Duodenal mucosa (tissue), 2 donors: ENCODE results near the gene OR4D11.
"Not testable (repeated sequence)": the region's sequence is repeated elsewhere in the genome, so short reads cannot be mapped to it uniquely, and the experiment has no call there.

Experiments used
- H3K27ac ChIP-seq: one replicate; pipeline ENCODE4 v1.7.0; 2013; ENCODE audit warnings: low read depth, low read length
- H3K27me3 ChIP-seq, 2 donors: one replicate each; pipeline ENCODE4 v1.7.0; 2013; ENCODE audit warnings: low read length in 2 of 2, control low read depth in 1 of 2; ENCODE audit not compliant: insufficient read depth in 2 of 2, control insufficient read depth in 1 of 2
- H3K36me3 ChIP-seq, 2 donors: one replicate each; pipeline ENCODE4 v1.7.0; 2013; ENCODE audit warnings: low read length in 2 of 2, control low read depth in 1 of 2; ENCODE audit not compliant: insufficient read depth in 2 of 2, control insufficient read depth in 1 of 2
- H3K4me1 ChIP-seq, 2 donors: one replicate each; pipeline ENCODE4 v1.7.0; 2013; ENCODE audit warnings: low read length in 2 of 2, control low read depth in 1 of 2; ENCODE audit not compliant: insufficient read depth in 2 of 2, control insufficient read depth in 1 of 2
- H3K4me3 ChIP-seq, 2 donors: one replicate each; pipeline ENCODE4 v1.7.0; 2013; ENCODE audit warnings: low read length in 2 of 2, low read depth in 1 of 2
- H3K9ac ChIP-seq, 2 donors: one replicate each; pipeline ENCODE4 v1.7.0; 2013; ENCODE audit warnings: low read length in 2 of 2, low read depth in 1 of 2
- H3K9me3 ChIP-seq, 2 donors: one replicate each; pipeline ENCODE4 v1.7.0; 2013; ENCODE audit warnings: low read length in 2 of 2, control low read depth in 1 of 2; ENCODE audit not compliant: control insufficient read depth in 1 of 2

Gene OR4D11

GRCh38 chr11:59511675-59512074, 8.3 kb downstream of the OR4D11 start:
- no peak overlapping the region for H3K27ac ChIP-seq
- H3K4me1 ChIP-seq, result peaks cover 0 to 3% of the 10 kb centered on the region in 2 donors
- no peaks in the 10 kb centered on the region for H3K9me3 ChIP-seq
- no peaks in the 10 kb centered on the region for H3K36me3 ChIP-seq
- H3K4me3 ChIP-seq, result no peak overlapping the region
- no peak overlapping the region for H3K9ac ChIP-seq
- no peaks in the 10 kb centered on the region for H3K27me3 ChIP-seq

- not testable (repeated sequence) for H3K36me3 ChIP-seq, H3K27me3 ChIP-seq
Observed at GRCh38 chr11:59520139-59520538, 16.8 kb downstream of the OR4D11 start.

GRCh38 chr11:59520741-59521140, 17.4 kb downstream of the OR4D11 start:
- no peak overlapping the region for H3K9ac ChIP-seq
- H3K4me1 ChIP-seq, result no peaks in the 10 kb centered on the region
- H3K27me3 ChIP-seq, result peaks cover 0 to 4% of the 10 kb centered on the region in 2 donors
- no peaks in the 10 kb centered on the region for H3K36me3 ChIP-seq
- no peak overlapping the region for H3K27ac ChIP-seq
- H3K4me3 ChIP-seq, result no peak overlapping the region
- H3K9me3 ChIP-seq, result no peaks in the 10 kb centered on the region

More at GRCh38 chr11:59520139-59520538, 16.8 kb downstream of the OR4D11 start:
- not testable (repeated sequence) for H3K4me1 ChIP-seq, H3K9ac ChIP-seq, H3K9me3 ChIP-seq, H3K27ac ChIP-seq, H3K4me3 ChIP-seq

- Histone ChIP-seq H3K36me3 (no peaks in the 10 kb centered on the region), H3K4me1 (no peaks in the 10 kb centered on the region), H3K9ac (no peak overlapping the region), H3K27me3 (peaks cover 0 to 4% of the 10 kb centered on the region in 2 donors), H3K9me3 (no peaks in the 10 kb centered on the region), H3K27ac (no peak overlapping the region), H3K4me3 (no peak overlapping the region)
Observed at GRCh38 chr11:59523541-59523940, 20.2 kb downstream of the OR4D11 start.

- H3K4me3 ChIP-seq, result no peak overlapping the region
- H3K27ac ChIP-seq, result no peak overlapping the region
- no peak overlapping the region for H3K9ac ChIP-seq
- no peaks in the 10 kb centered on the region for H3K36me3 ChIP-seq
- H3K9me3 ChIP-seq, result no peaks in the 10 kb centered on the region
- no peaks in the 10 kb centered on the region for H3K27me3 ChIP-seq
- no peaks in the 10 kb centered on the region for H3K4me1 ChIP-seq
Observed at GRCh38 chr11:59528711-59529110, 25.3 kb downstream of the OR4D11 start.

- H3K9ac ChIP-seq, result no peak overlapping the region
- no peaks in the 10 kb centered on the region for H3K9me3 ChIP-seq
- H3K27ac ChIP-seq, result no peak overlapping the region
- H3K27me3 ChIP-seq, result no peaks in the 10 kb centered on the region
- no peak overlapping the region for H3K4me3 ChIP-seq
- H3K4me1 ChIP-seq, result peaks cover 0 to 5% of the 10 kb centered on the region in 2 donors
- H3K36me3 ChIP-seq, result no peaks in the 10 kb centered on the region
Observed at GRCh38 chr11:59532620-59533019, 29.2 kb downstream of the OR4D11 start.

- Histone ChIP-seq H3K4me3 (no peak overlapping the region), H3K9me3 (no peaks in the 10 kb centered on the region), H3K9ac (no peak overlapping the region), H3K27ac (no peak overlapping the region), H3K4me1 (peaks cover 0 to 8% of the 10 kb centered on the region in 2 donors), H3K36me3 (no peaks in the 10 kb centered on the region), H3K27me3 (no peaks in the 10 kb centered on the region)
Observed at GRCh38 chr11:59534676-59535075, 31.3 kb downstream of the OR4D11 start.

- Histone ChIP-seq H3K27ac (no peak overlapping the region), H3K4me1 (peaks cover 0 to 4% of the 10 kb centered on the region in 2 donors), H3K27me3 (no peaks in the 10 kb centered on the region), H3K9me3 (no peaks in the 10 kb centered on the region), H3K36me3 (no peaks in the 10 kb centered on the region), H3K9ac (no peak overlapping the region), H3K4me3 (no peak overlapping the region)
Observed at GRCh38 chr11:59542142-59542810, 38.9 kb downstream of the OR4D11 start.

- H3K4me3 ChIP-seq, H3K4me1 ChIP-seq, H3K36me3 ChIP-seq, H3K9me3 ChIP-seq, H3K27me3 ChIP-seq, H3K27ac ChIP-seq, H3K9ac ChIP-seq: not testable (repeated sequence)
Observed at GRCh38 chr11:59543713-59544112, 40.3 kb downstream of the OR4D11 start.

GRCh38 chr11:59544869-59545178, 41.4 kb downstream of the OR4D11 start:
- no peaks in the 10 kb centered on the region for H3K36me3 ChIP-seq

More at GRCh38 chr11:59544869-59545178, 41.4 kb downstream of the OR4D11 start:
- H3K27me3 ChIP-seq, result no peaks in the 10 kb centered on the region
- no peak overlapping the region for H3K9ac ChIP-seq
- no peaks in the 10 kb centered on the region for H3K4me1 ChIP-seq
- no peak overlapping the region for H3K27ac ChIP-seq
- no peak overlapping the region for H3K4me3 ChIP-seq
- no peaks in the 10 kb centered on the region for H3K9me3 ChIP-seq
